Mesothelial cell of epicardium (in vitro differentiated cells): ENCODE data around the gene HNRNPU. TPM values are rescaled to one million over a fixed set of nuclear protein-coding genes. Genes with fewer than 3 reads are reported as not detected.

ENCODE experiments used
- DNase-seq, 2 experiments: peaks; one replicate each; pipeline ENCODE4 v3.0.0; 2021; ENCODE audit warnings: low spot score in 2 of 2; ENCODE audit not compliant: unreplicated experiment in 2 of 2
- H3K27ac Mint-ChIP-seq: 2 replicates; pipeline ENCODE4 v1.8.0; 2021; ENCODE audit warnings: mixed read lengths
- H3K27me3 Mint-ChIP-seq: 2 replicates; pipeline ENCODE4 v1.8.0; 2021; ENCODE audit warnings: low read depth, mixed read lengths
- H3K36me3 Mint-ChIP-seq: 2 replicates; pipeline ENCODE4 v1.8.0; 2021; ENCODE audit warnings: mixed read lengths
- H3K4me1 Mint-ChIP-seq: 2 replicates; pipeline ENCODE4 v1.8.0; 2021; ENCODE audit warnings: mixed read lengths
- H3K4me3 Mint-ChIP-seq: 2 replicates; pipeline ENCODE4 v1.8.0; 2021; ENCODE audit warnings: mild to moderate bottlenecking, moderate library complexity, mixed read lengths
- H3K9me3 Mint-ChIP-seq: 2 replicates; pipeline ENCODE4 v1.8.0; 2021; ENCODE audit warnings: mixed read lengths
- CTCF ChIP-seq: fragments of 200-600 bp; sonication (generic); IDR thresholded peaks from one replicate; pipeline ENCODE4 v1.5.0; 2021; ENCODE audit warnings: antibody characterized with exemption; ENCODE audit not compliant: unreplicated experiment
- total RNA-seq: library from RNA; stranded (reverse); gene quantifications from 3 replicates; pipeline ENCODE4 v1.2.1, GENCODE V29; 2021

The HNRNPU gene
- total RNA-seq, 1 donor from 2014 or later: 424 TPM

GRCh38 chr1:244896550-244896949 lies 32.2 kb upstream of the HNRNPU start:
- H3K36me3 Mint-ChIP-seq: no peaks in the 10 kb centered on the region
- H3K4me1 Mint-ChIP-seq: peaks cover 2% of the 10 kb centered on the region
- no peak overlapping the region for H3K27ac Mint-ChIP-seq
- no peak for DNase-seq
- H3K27me3 Mint-ChIP-seq: no peaks in the 10 kb centered on the region
- no peak overlapping the region for H3K4me3 Mint-ChIP-seq
- H3K9me3 Mint-ChIP-seq: no peaks in the 10 kb centered on the region
- no peak for TF ChIP-seq CTCF

- TF ChIP-seq CTCF: no peak
- Mint-ChIP-seq H3K27me3 (no peaks in the 10 kb centered on the region), H3K9me3 (no peaks in the 10 kb centered on the region), H3K4me3 (no peak overlapping the region), H3K36me3 (no peaks in the 10 kb centered on the region), H3K4me1 (no peaks in the 10 kb centered on the region), H3K27ac (no peak overlapping the region)
- no peak for DNase-seq
Observed at GRCh38 chr1:244893836-244894235, 29.5 kb upstream of the HNRNPU start.

GRCh38 chr1:244887281-244887680 lies 22.9 kb upstream of the HNRNPU start:
- no peaks in the 10 kb centered on the region for H3K4me1 Mint-ChIP-seq
- no peaks in the 10 kb centered on the region for H3K27me3 Mint-ChIP-seq
- no peak for DNase-seq
- TF ChIP-seq CTCF: no peak
- H3K27ac Mint-ChIP-seq: no peak overlapping the region
- peaks cover 4% of the 10 kb centered on the region for H3K9me3 Mint-ChIP-seq
- H3K4me3 Mint-ChIP-seq: no peak overlapping the region
- H3K36me3 Mint-ChIP-seq: no peaks in the 10 kb centered on the region

- no peak overlapping the region for H3K27ac Mint-ChIP-seq
- TF ChIP-seq CTCF: no peak
- no peaks in the 10 kb centered on the region for H3K9me3 Mint-ChIP-seq
- H3K4me1 Mint-ChIP-seq: no peaks in the 10 kb centered on the region
- H3K4me3 Mint-ChIP-seq: no peak overlapping the region
- no peaks in the 10 kb centered on the region for H3K27me3 Mint-ChIP-seq
- H3K36me3 Mint-ChIP-seq: no peaks in the 10 kb centered on the region
- DNase-seq: no peak
Observed at GRCh38 chr1:244881552-244882280, 17.4 kb upstream of the HNRNPU start.

GRCh38 chr1:244878681-244879080 lies 14.3 kb upstream of the HNRNPU start:
- Mint-ChIP-seq H3K4me1 (no peaks in the 10 kb centered on the region), H3K4me3 (no peak overlapping the region), H3K27ac (no peak overlapping the region), H3K9me3 (no peaks in the 10 kb centered on the region), H3K27me3 (no peaks in the 10 kb centered on the region), H3K36me3 (no peaks in the 10 kb centered on the region)
- DNase-seq: no peak
- TF ChIP-seq CTCF: no peak
